ENCODE data around the gene GRIK4.

Gene GRIK4

GRCh38 chr11:120917559-120918239 lies 406.2 kb downstream of the GRIK4 start:
- TF ChIP-seq REST (IDR thresholded peaks at IDR 0.05; ENCODE audit: insufficient read depth in 1 of 2, low read depth in 2 of 2, low read length in 2 of 2) (no peak), TAF1 (IDR thresholded peaks at IDR 0.05; ENCODE audit: borderline replicate concordance, insufficient read depth, low read length) (no peak)

GRCh38 chr11:120918257-120918656 lies 406.7 kb downstream of the GRIK4 start:
- no peak for TF ChIP-seq SIN3A (IDR thresholded peaks at IDR 0.05; ENCODE audit: borderline replicate concordance, insufficient read depth, low read length)
- no peak for TF ChIP-seq FOXP2 (optimal IDR thresholded peaks at IDR 0.05; ENCODE audit: borderline replicate concordance, extremely low read depth, extremely low read length, insufficient read depth)
- no peak for TF ChIP-seq REST (IDR thresholded peaks at IDR 0.05; ENCODE audit: insufficient read depth in 1 of 2, low read depth in 2 of 2, low read length in 2 of 2)
- no peak for TF ChIP-seq TAF1 (IDR thresholded peaks at IDR 0.05; ENCODE audit: borderline replicate concordance, insufficient read depth, low read length)
- TF ChIP-seq POLR2AphosphoS5 (IDR thresholded peaks at IDR 0.05; ENCODE audit: low read depth, low read length) = no peak

GRCh38 chr11:120919045-120919444 lies 407.5 kb downstream of the GRIK4 start:
- no peak for TF ChIP-seq TAF1 (IDR thresholded peaks at IDR 0.05; ENCODE audit: borderline replicate concordance, insufficient read depth, low read length)
- no peak for TF ChIP-seq REST (IDR thresholded peaks at IDR 0.05; ENCODE audit: insufficient read depth in 1 of 2, low read depth in 2 of 2, low read length in 2 of 2)
- no peak for TF ChIP-seq SIN3A (IDR thresholded peaks at IDR 0.05; ENCODE audit: borderline replicate concordance, insufficient read depth, low read length)
- TF ChIP-seq POLR2AphosphoS5 (IDR thresholded peaks at IDR 0.05; ENCODE audit: low read depth, low read length) = no peak

- TF ChIP-seq FOXP2 (optimal IDR thresholded peaks at IDR 0.05; ENCODE audit: borderline replicate concordance, extremely low read depth, extremely low read length, insufficient read depth) (no peak), TAF1 (IDR thresholded peaks at IDR 0.05; ENCODE audit: borderline replicate concordance, insufficient read depth, low read length) (no peak), SIN3A (IDR thresholded peaks at IDR 0.05; ENCODE audit: borderline replicate concordance, insufficient read depth, low read length) (no peak), REST (IDR thresholded peaks at IDR 0.05; ENCODE audit: insufficient read depth in 1 of 2, low read depth in 2 of 2, low read length in 2 of 2) (no peak), POLR2AphosphoS5 (IDR thresholded peaks at IDR 0.05; ENCODE audit: low read depth, low read length) (no peak)
These were observed 408.0 kb downstream of the GRIK4 start for GRCh38 chr11:120919566-120919965.

Measured in PFSK-1 (cell line).